Measurements from ENCODE around the gene NOP16. TPM values are rescaled to one million over a fixed set of nuclear protein-coding genes. Genes with fewer than 3 reads are reported as not detected.
A peak's percentile ranks its signal among the peaks of the same experiment; 100 is the strongest.

NOP16 gene
- total and polyA plus RNA-seq, 2 of the 13 experiments (the other 11 are each of a cell fraction or from before 2014, with no cell fraction given), result 43.3 to 48.4 TPM

- TF ChIP-seq PBX2 (CRISPR knock-in tag; IDR thresholded peaks at IDR 0.05) (no peak), ZNF543 (CRISPR knock-in tag; IDR thresholded peaks at IDR 0.05) (peak; percentile 76; the same call in 1 of the 2 replicates), ZNF646 (CRISPR knock-in tag; IDR thresholded peaks at IDR 0.05) (0 out of 2 replicates have a peak, but pooled peaks have one; percentile 29), ZBTB34 (CRISPR knock-in tag; IDR thresholded peaks at IDR 0.05) (no peak), TARDBP (CRISPR knock-in tag; IDR thresholded peaks at IDR 0.05) (peak; percentile 61; the same call in 1 of the 2 replicates), MLX (CRISPR knock-in tag; IDR thresholded peaks at IDR 0.05) (peak; percentile 45; the same call in 1 of the 2 replicates)
These were observed 26.8 kb downstream of the NOP16 start, which contains the start of gene KIAA1191 (continued) for GRCh38 chr5:176361437-176362232.
